ENCODE data around the gene HDAC10. TPM values are rescaled to one million over a fixed set of nuclear protein-coding genes. Genes with fewer than 3 reads are reported as not detected.

The HDAC10 gene
- total RNA-seq, 5 donors from 2014 or later (not counting 1 experiment from before 2014, with no cell fraction given) = 101 to 152 (median 128) TPM

- no peak overlapping the region for H3K4me3 ChIP-seq (ENCODE audit: control insufficient read depth in 1 of 2, extremely low read depth in 1 of 2, low read length in 1 of 2)
- H3K36me3 Mint-ChIP-seq = peaks cover 28% of the 10 kb centered on the region
- POLR2A ChIA-PET = interaction anchor here in 1 of 2 donors (0.7 kb wide), 1 partner anchor 275 kb away, joined by 6 read pairs; the partner anchor contains the start of gene NCAPH2
Observed at GRCh38 chr22:50232481-50233151, 18.4 kb downstream of the HDAC10 start.

GRCh38 chr22:50229370-50229769 is 21.7 kb downstream of the HDAC10 start:
- 98% methylated on average over 12 of the region's 16 CpGs for WGBS (ENCODE audit: insufficient coverage)
- ChIA-PET CTCF (no interaction called here), POLR2A (no interaction called here)
- Mint-ChIP-seq H3K27me3 (no peaks in the 10 kb centered on the region), H3K4me3 (no peak overlapping the region), H3K36me3 (peaks cover 27% of the 10 kb centered on the region), H3K4me1 (peaks cover 5 to 16% (median 8%) of the 10 kb centered on the region in 3 donors), H3K27ac (no peak overlapping the region), H3K9me3 (no peaks in the 10 kb centered on the region)
- DNase-seq = no peak
- no peak for ATAC-seq (replicated peaks in 1 of 4)
- Histone ChIP-seq H3K4me1 (ENCODE audit: control insufficient read depth in 1 of 2, extremely low read depth in 1 of 2, insufficient read depth in 2 of 2, low read length in 2 of 2) (peaks cover 0 to 6% of the 10 kb centered on the region in 2 experiments), H3K36me3 (ENCODE audit: control insufficient read depth in 2 of 2, extremely low read depth in 1 of 2, insufficient read depth in 1 of 2, low read length in 1 of 2) (peaks cover 15 to 63% of the 10 kb centered on the region in 2 donors), H3K9me3 (no peaks in the 10 kb centered on the region), H3K27ac (ENCODE audit: low read length) (no peak overlapping the region), H3K27me3 (replicated peaks in 1 of 2; ENCODE audit: control insufficient read depth in 2 of 2, extremely low read depth in 1 of 2, insufficient read depth in 2 of 2, low read length in 1 of 2) (no peaks in the 10 kb centered on the region), H3K4me3 (ENCODE audit: control insufficient read depth in 1 of 2, extremely low read depth in 1 of 2, low read length in 1 of 2) (no peak overlapping the region)

More at GRCh38 chr22:50232481-50233151, 18.4 kb downstream of the HDAC10 start:
- Histone ChIP-seq H3K27me3 (replicated peaks in 1 of 2; ENCODE audit: control insufficient read depth in 2 of 2, extremely low read depth in 1 of 2, insufficient read depth in 2 of 2, low read length in 1 of 2) (no peaks in the 10 kb centered on the region), H3K27ac (ENCODE audit: low read length) (no peak overlapping the region), H3K4me1 (ENCODE audit: control insufficient read depth in 1 of 2, extremely low read depth in 1 of 2, insufficient read depth in 2 of 2, low read length in 2 of 2) (peaks cover 0 to 19% of the 10 kb centered on the region in 2 experiments), H3K36me3 (ENCODE audit: control insufficient read depth in 2 of 2, extremely low read depth in 1 of 2, insufficient read depth in 1 of 2, low read length in 1 of 2) (peaks cover 24 to 55% of the 10 kb centered on the region in 2 donors), H3K9me3 (no peaks in the 10 kb centered on the region)
- 97% methylated on average over 19 of the region's 20 CpGs for WGBS (ENCODE audit: insufficient coverage)
- ATAC-seq (replicated peaks in 1 of 4) (no peak), DNase-seq (no peak)
- Mint-ChIP-seq H3K27ac (no peak overlapping the region), H3K27me3 (no peaks in the 10 kb centered on the region), H3K4me1 (peaks cover 15 to 26% (median 18%) of the 10 kb centered on the region in 3 donors), H3K4me3 (no peak overlapping the region), H3K9me3 (no peaks in the 10 kb centered on the region)
- CTCF ChIA-PET = no interaction called here

GRCh38 chr22:50228366-50228765 is 22.7 kb downstream of the HDAC10 start:
- Histone ChIP-seq H3K4me1 (ENCODE audit: control insufficient read depth in 1 of 2, extremely low read depth in 1 of 2, insufficient read depth in 2 of 2, low read length in 2 of 2) (no peaks in the 10 kb centered on the region), H3K36me3 (ENCODE audit: control insufficient read depth in 2 of 2, extremely low read depth in 1 of 2, insufficient read depth in 1 of 2, low read length in 1 of 2) (peaks cover 20 to 69% of the 10 kb centered on the region in 2 donors), H3K27ac (ENCODE audit: low read length) (no peak overlapping the region), H3K9me3 (no peaks in the 10 kb centered on the region), H3K4me3 (ENCODE audit: control insufficient read depth in 1 of 2, extremely low read depth in 1 of 2, low read length in 1 of 2) (no peak overlapping the region), H3K27me3 (replicated peaks in 1 of 2; ENCODE audit: control insufficient read depth in 2 of 2, extremely low read depth in 1 of 2, insufficient read depth in 2 of 2, low read length in 1 of 2) (no peaks in the 10 kb centered on the region)
- Mint-ChIP-seq H3K27ac (no peak overlapping the region), H3K27me3 (no peaks in the 10 kb centered on the region), H3K4me1 (peaks cover 0 to 8% (median 7%) of the 10 kb centered on the region in 3 donors), H3K9me3 (no peaks in the 10 kb centered on the region), H3K36me3 (peaks cover 31% of the 10 kb centered on the region), H3K4me3 (no peak overlapping the region)
- 93% methylated on average over 9 of the region's 9 CpGs for WGBS (ENCODE audit: insufficient coverage)
- no peak for ATAC-seq (replicated peaks in 1 of 4)
- ChIA-PET POLR2A (no interaction called here), CTCF (no interaction called here)
- no peak for DNase-seq

DNA sequence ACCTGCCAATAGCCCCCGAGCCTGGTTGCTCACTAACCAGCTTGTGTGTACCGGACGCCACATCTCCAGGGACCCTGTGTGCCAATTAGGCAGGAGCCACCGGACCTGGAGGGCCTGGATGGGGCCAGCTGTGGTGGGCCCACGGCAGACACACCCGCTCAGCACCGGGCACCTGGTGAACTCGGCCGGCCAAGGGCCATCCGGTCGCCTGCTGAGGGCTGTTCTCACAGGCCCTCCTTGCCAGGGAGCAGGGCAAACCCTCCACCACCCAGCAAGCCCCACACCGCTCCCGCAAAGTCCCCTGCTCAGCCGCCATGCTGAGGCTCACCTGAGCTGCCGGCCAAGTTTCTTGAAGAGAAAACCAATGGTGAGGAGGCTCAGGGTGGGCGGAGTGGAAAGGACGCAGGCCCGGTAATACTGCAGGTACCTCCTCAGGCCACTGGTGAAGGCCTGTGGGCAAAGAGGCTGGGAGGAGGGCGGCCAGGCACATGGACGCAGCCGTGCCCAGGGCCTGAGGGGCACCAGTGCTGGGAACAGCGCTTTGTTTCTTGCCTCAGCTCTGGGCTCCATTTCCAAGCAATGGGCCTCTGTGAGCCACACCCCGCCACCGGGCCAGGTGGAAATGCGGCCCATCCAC is 23.4 kb downstream of the HDAC10 start:
- CTCF ChIA-PET = no interaction called here
- no peak overlapping the region for H3K27ac Mint-ChIP-seq

DNA sequence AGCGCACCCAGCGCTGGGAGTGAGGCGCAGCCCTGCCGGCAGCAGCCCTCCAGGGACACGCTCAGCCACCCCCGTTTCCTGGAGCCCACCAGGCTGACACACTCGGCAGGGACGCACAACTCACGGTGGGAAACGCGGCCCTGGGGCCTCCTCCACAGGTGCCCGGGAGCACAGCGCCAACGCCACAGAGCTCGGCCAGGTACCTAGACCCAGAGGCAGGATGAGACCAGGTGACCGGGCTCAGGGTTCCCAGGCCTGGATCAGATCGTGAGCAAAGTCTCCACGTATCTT is 24.2 kb downstream of the HDAC10 start:
- no peaks in the 10 kb centered on the region for H3K9me3 ChIP-seq
- CTCF ChIA-PET = no interaction called here
- H3K36me3 ChIP-seq (ENCODE audit: control insufficient read depth in 2 of 2, extremely low read depth in 1 of 2, insufficient read depth in 1 of 2, low read length in 1 of 2) = peaks cover 20 to 75% of the 10 kb centered on the region in 2 donors
- Mint-ChIP-seq H3K4me3 (no peak overlapping the region), H3K27me3 (no peaks in the 10 kb centered on the region), H3K27ac (no peak overlapping the region), H3K4me1 (peaks cover 0 to 8% (median 4%) of the 10 kb centered on the region in 3 donors), H3K36me3 (peaks cover 39% of the 10 kb centered on the region), H3K9me3 (no peaks in the 10 kb centered on the region)
- H3K27ac ChIP-seq (ENCODE audit: low read length) = no peak overlapping the region
- no peak overlapping the region for H3K4me3 ChIP-seq (ENCODE audit: control insufficient read depth in 1 of 2, extremely low read depth in 1 of 2, low read length in 1 of 2)
- peak in 1 of 4 experiments; percentile 11 for ATAC-seq (replicated peaks in 1 of 4)
- no peak for DNase-seq
- H3K4me1 ChIP-seq (ENCODE audit: control insufficient read depth in 1 of 2, extremely low read depth in 1 of 2, insufficient read depth in 2 of 2, low read length in 2 of 2) = no peaks in the 10 kb centered on the region
- WGBS (ENCODE audit: insufficient coverage) = 95% methylated on average over 16 of the region's 18 CpGs
- no peaks in the 10 kb centered on the region for H3K27me3 ChIP-seq (replicated peaks in 1 of 2; ENCODE audit: control insufficient read depth in 2 of 2, extremely low read depth in 1 of 2, insufficient read depth in 2 of 2, low read length in 1 of 2)
- POLR2A ChIA-PET = interaction anchor here in 1 of 2 donors (0.6 kb wide), 1 partner anchor 105 kb away, joined by 3 read pairs; no protein-coding TSS in a partner anchor

More for the DNA sequence above, 23.4 kb downstream of the HDAC10 start:
- Histone ChIP-seq H3K4me1 (ENCODE audit: control insufficient read depth in 1 of 2, extremely low read depth in 1 of 2, insufficient read depth in 2 of 2, low read length in 2 of 2) (no peaks in the 10 kb centered on the region), H3K4me3 (ENCODE audit: control insufficient read depth in 1 of 2, extremely low read depth in 1 of 2, low read length in 1 of 2) (no peak overlapping the region), H3K9me3 (no peaks in the 10 kb centered on the region), H3K27ac (ENCODE audit: low read length) (no peak overlapping the region), H3K27me3 (replicated peaks in 1 of 2; ENCODE audit: control insufficient read depth in 2 of 2, extremely low read depth in 1 of 2, insufficient read depth in 2 of 2, low read length in 1 of 2) (no peaks in the 10 kb centered on the region), H3K36me3 (ENCODE audit: control insufficient read depth in 2 of 2, extremely low read depth in 1 of 2, insufficient read depth in 1 of 2, low read length in 1 of 2) (peaks cover 19 to 72% of the 10 kb centered on the region in 2 donors)
- H3K4me1 Mint-ChIP-seq = peaks cover 0 to 8% (median 6%) of the 10 kb centered on the region in 3 donors
- H3K36me3 Mint-ChIP-seq = peaks cover 37% of the 10 kb centered on the region
- DNase-seq (no peak), ATAC-seq (replicated peaks in 1 of 4) (no peak)
- no peaks in the 10 kb centered on the region for H3K9me3 Mint-ChIP-seq
- POLR2A ChIA-PET = no interaction called here
- H3K27me3 Mint-ChIP-seq = no peaks in the 10 kb centered on the region
- H3K4me3 Mint-ChIP-seq = no peak overlapping the region
- 94% methylated on average over 21 of the region's 25 CpGs for WGBS (ENCODE audit: insufficient coverage)

DNA sequence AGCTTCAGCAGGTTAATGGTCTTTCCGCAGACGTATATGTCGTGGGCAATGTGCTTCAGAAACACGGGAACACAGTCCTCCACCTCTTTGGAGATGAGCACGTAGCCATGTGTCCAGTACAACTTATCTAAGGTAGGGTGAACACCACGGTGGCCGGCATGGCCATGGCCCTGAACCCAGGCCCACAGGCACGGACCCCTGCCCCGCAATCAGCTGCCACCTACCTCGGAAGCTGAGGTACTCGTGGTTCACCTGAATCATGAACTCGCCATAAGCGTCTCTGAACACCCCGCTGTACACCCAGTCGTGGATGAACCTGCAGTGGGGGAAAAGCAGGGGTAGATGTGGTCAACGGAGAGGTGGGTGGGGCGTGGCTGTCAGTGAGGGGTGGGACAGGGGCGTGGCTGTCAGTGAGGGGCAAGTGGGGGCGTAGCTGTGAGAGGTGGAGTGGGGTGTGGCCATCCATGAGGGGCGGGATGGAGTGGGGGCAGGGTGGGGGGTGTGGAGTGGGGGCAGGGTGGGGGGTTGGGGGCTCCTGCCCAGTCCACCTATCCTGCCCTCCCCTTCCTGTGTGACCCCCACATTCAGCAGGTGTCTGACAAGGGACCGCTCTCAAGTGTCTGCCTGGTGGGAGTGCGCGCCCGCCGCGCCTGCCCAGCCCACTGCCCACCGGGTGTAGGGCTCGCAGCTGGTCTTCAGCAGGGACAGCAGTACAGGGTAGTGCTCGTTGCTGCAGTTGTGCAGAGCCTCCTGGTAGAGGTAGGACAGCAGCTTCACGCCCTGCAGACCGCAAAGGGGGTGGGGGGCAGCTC is 24.8 kb downstream of the HDAC10 start:
- WGBS (ENCODE audit: insufficient coverage) = 93% methylated on average over 28 of the region's 31 CpGs
- no peaks in the 10 kb centered on the region for H3K27me3 ChIP-seq (replicated peaks in 1 of 2; ENCODE audit: control insufficient read depth in 2 of 2, extremely low read depth in 1 of 2, insufficient read depth in 2 of 2, low read length in 1 of 2)
- no peaks in the 10 kb centered on the region for H3K4me1 ChIP-seq (ENCODE audit: control insufficient read depth in 1 of 2, extremely low read depth in 1 of 2, insufficient read depth in 2 of 2, low read length in 2 of 2)
- peaks cover 25 to 81% of the 10 kb centered on the region in 2 donors for H3K36me3 ChIP-seq (ENCODE audit: control insufficient read depth in 2 of 2, extremely low read depth in 1 of 2, insufficient read depth in 1 of 2, low read length in 1 of 2)
- H3K4me3 ChIP-seq (ENCODE audit: control insufficient read depth in 1 of 2, extremely low read depth in 1 of 2, low read length in 1 of 2) = no peak overlapping the region
- DNase-seq (no peak), ATAC-seq (replicated peaks in 1 of 4) (no peak)
- ChIA-PET CTCF (interaction anchor here in 1 of 2 donors (0.6 kb wide), 1 partner anchor 392 kb away, joined by 4 read pairs; no protein-coding TSS in a partner anchor), POLR2A (no interaction called here)
- H3K27ac ChIP-seq (ENCODE audit: low read length) = no peak overlapping the region
- no peak overlapping the region for H3K27ac Mint-ChIP-seq
- no peak overlapping the region for H3K4me3 Mint-ChIP-seq
- peaks cover 39% of the 10 kb centered on the region for H3K36me3 Mint-ChIP-seq
- H3K9me3 Mint-ChIP-seq = no peaks in the 10 kb centered on the region
- H3K9me3 ChIP-seq = no peaks in the 10 kb centered on the region
- H3K27me3 Mint-ChIP-seq = no peaks in the 10 kb centered on the region
- peaks cover 0 to 8% (median 4%) of the 10 kb centered on the region in 3 donors for H3K4me1 Mint-ChIP-seq
